ENCODE data around the gene TPT1. TPM values are rescaled to one million over a fixed set of nuclear protein-coding genes. Genes with fewer than 3 reads are reported as not detected.
A peak's percentile ranks its signal among the peaks of the same experiment; 100 is the strongest.

TPT1 gene
- total RNA-seq, 2 experiments from 2014 or later = 3,533 to 3,563 TPM

DNA sequence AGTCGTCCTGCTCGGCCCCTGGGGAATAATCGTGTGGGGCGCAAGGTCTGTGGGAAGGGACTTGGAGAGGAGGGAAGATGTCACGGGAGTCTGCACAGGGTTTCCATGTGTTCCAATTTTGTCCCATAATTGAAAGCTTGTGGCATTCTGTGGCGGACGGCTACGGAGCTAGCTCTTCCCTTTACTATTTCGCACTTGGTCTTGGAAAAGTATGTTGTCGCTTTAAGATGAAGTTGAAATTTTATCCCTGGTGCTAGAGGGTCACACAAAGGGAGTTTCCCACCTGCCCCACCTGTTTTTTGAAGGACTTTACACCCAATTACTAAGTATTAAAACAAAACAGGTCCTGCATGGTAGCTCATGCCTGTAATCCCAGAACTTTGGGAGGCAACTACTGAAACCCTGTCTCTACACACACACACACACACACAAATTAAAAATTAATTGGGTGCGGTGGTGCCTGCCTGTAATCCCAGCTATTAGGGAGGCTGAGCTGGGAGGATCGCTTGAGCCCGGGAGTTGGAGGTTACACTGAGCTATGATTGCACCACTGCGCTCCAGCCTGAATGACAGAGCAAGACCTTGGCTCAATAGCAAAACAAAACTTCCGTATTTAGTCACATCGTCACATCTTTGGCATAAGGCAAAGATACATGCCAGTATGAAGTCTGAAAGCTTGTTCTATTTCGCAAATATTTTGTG lies 967 bp upstream of the TPT1 start:
- DNase-seq (no peak), ATAC-seq (no peak)
- H3K4me1 Mint-ChIP-seq (ENCODE audit: low read depth) = peaks cover 36% of the 10 kb centered on the region
- H3K27ac Mint-ChIP-seq = peak overlapping the region; percentile 100
- H3K9me3 Mint-ChIP-seq = no peaks in the 10 kb centered on the region
- TF ChIP-seq, protein P1, sequence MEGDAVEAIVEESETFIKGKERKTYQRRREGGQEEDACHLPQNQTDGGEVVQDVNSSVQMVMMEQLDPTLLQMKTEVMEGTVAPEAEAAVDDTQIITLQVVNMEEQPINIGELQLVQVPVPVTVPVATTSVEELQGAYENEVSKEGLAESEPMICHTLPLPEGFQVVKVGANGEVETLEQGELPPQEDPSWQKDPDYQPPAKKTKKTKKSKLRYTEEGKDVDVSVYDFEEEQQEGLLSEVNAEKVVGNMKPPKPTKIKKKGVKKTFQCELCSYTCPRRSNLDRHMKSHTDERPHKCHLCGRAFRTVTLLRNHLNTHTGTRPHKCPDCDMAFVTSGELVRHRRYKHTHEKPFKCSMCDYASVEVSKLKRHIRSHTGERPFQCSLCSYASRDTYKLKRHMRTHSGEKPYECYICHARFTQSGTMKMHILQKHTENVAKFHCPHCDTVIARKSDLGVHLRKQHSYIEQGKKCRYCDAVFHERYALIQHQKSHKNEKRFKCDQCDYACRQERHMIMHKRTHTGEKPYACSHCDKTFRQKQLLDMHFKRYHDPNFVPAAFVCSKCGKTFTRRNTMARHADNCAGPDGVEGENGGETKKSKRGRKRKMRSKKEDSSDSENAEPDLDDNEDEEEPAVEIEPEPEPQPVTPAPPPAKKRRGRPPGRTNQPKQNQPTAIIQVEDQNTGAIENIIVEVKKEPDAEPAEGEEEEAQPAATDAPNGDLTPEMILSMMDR (IDR thresholded peaks at IDR 0.05) = no peak
- intact Hi-C loops (cut with micrococcal nuclease) = loop anchor here (2.0 kb wide), 2 partner anchors 25 to 53 kb away; no protein-coding TSS in a partner anchor
- H3K27me3 Mint-ChIP-seq = no peaks in the 10 kb centered on the region
- ChIA-PET POLR2A (interaction anchor here (0.8 to 4.4 kb wide), 12 partner anchors 11 to 352 kb away, joined by 3 to 29 read pairs (median 5); partner anchors contain the start of genes COG3 and GTF2F2), CTCF (interaction anchor here (0.9 to 2.4 kb wide), 8 partner anchors 9 to 52 kb away, joined by 3 to 17 read pairs (median 4); no protein-coding TSS in a partner anchor)
- peak overlapping the region; percentile 97 for H3K4me3 Mint-ChIP-seq
- H3K36me3 Mint-ChIP-seq (ENCODE audit: low read depth) = peaks cover 59% of the 10 kb centered on the region

DNA sequence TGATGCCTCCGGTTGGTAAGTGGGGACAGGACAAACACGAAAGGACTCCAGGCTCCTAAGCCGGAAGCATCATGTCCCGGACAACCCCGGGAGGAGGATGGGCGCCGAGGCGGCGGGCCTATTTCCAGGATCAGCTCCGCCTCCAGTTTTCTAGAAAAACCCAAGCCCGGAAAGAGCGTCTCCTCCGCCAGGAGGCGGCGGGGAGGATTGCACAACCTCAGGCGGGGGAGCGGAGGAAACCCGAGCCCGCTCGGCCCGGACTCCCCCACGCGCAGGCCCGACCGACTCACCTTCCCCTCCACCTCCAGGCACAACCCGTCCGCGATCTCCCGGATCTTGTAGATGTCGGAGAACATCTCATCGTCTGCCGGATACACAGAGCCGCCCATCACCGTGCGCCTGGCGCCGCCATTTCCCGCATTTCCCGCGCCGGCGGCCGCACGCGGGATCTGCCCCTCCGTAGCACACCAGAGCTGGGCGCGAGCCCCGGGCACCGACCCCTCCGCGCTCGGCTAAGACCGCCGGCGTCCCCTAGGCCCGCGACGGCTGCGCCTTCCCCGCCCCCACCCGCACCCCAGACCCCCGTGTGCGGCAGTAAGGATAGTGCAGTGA lies 455 bp downstream of the TPT1 start:
- peak overlapping the region; percentile 100 for H3K27ac Mint-ChIP-seq
- TF ChIP-seq, protein P1 (IDR thresholded peaks at IDR 0.05) = peak; percentile 59
- CTCF ChIA-PET = interaction anchor here (0.8 to 2.2 kb wide), 9 partner anchors 15 to 75 kb away, joined by 3 to 9 read pairs (median 5); no protein-coding TSS in a partner anchor
- peak overlapping the region; percentile 97 for H3K4me3 Mint-ChIP-seq
- intact Hi-C loops (cut with micrococcal nuclease) = loop anchor here (2.0 kb wide), 2 partner anchors 26 to 54 kb away; no protein-coding TSS in a partner anchor
- peaks cover 72% of the 10 kb centered on the region for H3K36me3 Mint-ChIP-seq (ENCODE audit: low read depth)
- H3K27me3 Mint-ChIP-seq = no peaks in the 10 kb centered on the region
- ATAC-seq (peak; percentile 54), DNase-seq (peak; percentile 88)
- H3K9me3 Mint-ChIP-seq = no peaks in the 10 kb centered on the region
- POLR2A ChIA-PET = interaction anchor here (1.0 to 4.4 kb wide), 15 partner anchors 10 to 350 kb away, joined by 3 to 29 read pairs (median 5); partner anchors contain the start of genes COG3 and GTF2F2
- peaks cover 50% of the 10 kb centered on the region for H3K4me1 Mint-ChIP-seq (ENCODE audit: low read depth)

DNA sequence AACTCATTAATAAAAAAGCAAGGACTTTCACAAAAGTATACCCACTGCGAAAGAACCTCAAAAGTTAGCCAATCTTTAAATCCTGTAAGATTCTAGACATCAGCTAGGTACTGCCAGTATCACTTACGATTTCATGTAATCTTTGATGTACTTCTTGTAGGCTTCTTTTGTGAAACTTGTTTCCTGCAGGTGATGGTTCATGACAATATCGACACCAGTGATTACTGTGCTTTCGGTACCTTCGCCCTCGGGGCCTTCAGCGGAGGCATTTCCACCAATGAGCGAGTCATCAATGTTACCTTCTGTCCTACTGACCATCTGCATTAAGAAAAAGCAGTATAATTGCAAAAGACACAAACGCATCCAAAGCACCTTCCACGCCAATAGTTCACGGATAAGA lies 1.1 kb downstream of the TPT1 start:
- Mint-ChIP-seq H3K27ac (peak overlapping the region; percentile 100), H3K9me3 (no peaks in the 10 kb centered on the region), H3K4me3 (peak overlapping the region; percentile 97), H3K36me3 (ENCODE audit: low read depth) (peaks cover 75% of the 10 kb centered on the region), H3K27me3 (no peaks in the 10 kb centered on the region), H3K4me1 (ENCODE audit: low read depth) (peaks cover 57% of the 10 kb centered on the region)
- CTCF ChIA-PET = interaction anchor here (0.7 to 2.2 kb wide), 9 partner anchors 14 to 146 kb away, joined by 3 to 9 read pairs (median 5); no protein-coding TSS in a partner anchor
- intact Hi-C loops (cut with micrococcal nuclease) = loop anchor here (2.0 kb wide), 2 partner anchors 27 to 55 kb away; no protein-coding TSS in a partner anchor
- TF ChIP-seq, protein P1 (IDR thresholded peaks at IDR 0.05) = no peak
- POLR2A ChIA-PET = interaction anchor here (0.6 to 4.4 kb wide), 12 partner anchors 9 to 298 kb away, joined by 3 to 29 read pairs (median 6); partner anchors contain the start of genes COG3 and GTF2F2
- ATAC-seq = no peak
- peak; percentile 65 for DNase-seq

DNA sequence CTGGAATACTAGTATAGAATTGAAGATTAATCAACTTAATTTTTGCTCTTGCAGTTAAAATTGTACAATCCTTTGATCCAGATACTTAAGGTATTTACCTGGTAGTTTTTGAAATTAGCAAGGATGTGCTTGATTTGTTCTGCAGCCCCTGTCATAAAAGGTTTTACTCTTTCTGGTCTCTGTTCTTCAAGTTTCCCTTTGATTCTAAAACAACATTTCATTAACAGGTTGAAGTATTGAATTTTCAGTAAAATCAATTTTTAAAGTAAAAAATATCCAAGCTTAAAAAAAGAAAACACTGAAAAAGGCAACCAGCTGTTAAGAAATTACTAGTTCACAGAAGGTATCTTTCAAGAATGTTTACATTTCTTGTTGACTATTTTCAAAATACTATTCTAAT lies 1.6 kb downstream of the TPT1 start:
- Mint-ChIP-seq H3K27ac (peak overlapping the region; percentile 100), H3K9me3 (no peaks in the 10 kb centered on the region), H3K4me1 (ENCODE audit: low read depth) (peaks cover 59% of the 10 kb centered on the region), H3K36me3 (ENCODE audit: low read depth) (peaks cover 77% of the 10 kb centered on the region), H3K4me3 (peak overlapping the region; percentile 97), H3K27me3 (no peaks in the 10 kb centered on the region)
- intact Hi-C loops (cut with micrococcal nuclease) = no loop called here
- TF ChIP-seq, protein P1 (IDR thresholded peaks at IDR 0.05) = no peak
- CTCF ChIA-PET = interaction anchor here (0.7 to 2.1 kb wide), 7 partner anchors 14 to 147 kb away, joined by 3 to 9 read pairs (median 5); no protein-coding TSS in a partner anchor
- POLR2A ChIA-PET = interaction anchor here (0.6 to 4.4 kb wide), 6 partner anchors 9 to 126 kb away, joined by 5 to 29 read pairs (median 11); partner anchors contain the start of gene COG3
- ATAC-seq = no peak
- DNase-seq = no peak
